Effector memory CD8-positive, alpha-beta T cell (primary cell): ENCODE results near the gene IGSF6.
"Not testable (repeated sequence)": the region's sequence is repeated elsewhere in the genome, so short reads cannot be mapped to it uniquely, and the experiment has no call there.

Experiments used
- ATAC-seq: fragments of 150-1000 bp; cut with Tn5 transposase; replicated peaks from 2 replicates; pipeline ENCODE4 v1.10.0; 2021; ENCODE audit warnings: mild to moderate bottlenecking, moderate library complexity
- DNase-seq, 3 experiments: peaks; one replicate each; pipeline ENCODE4 v3.0.0; 2021
- H3K27ac Mint-ChIP-seq, 2 donors: one replicate each; pipeline ENCODE4 v1.8.0; 2022; ENCODE audit warnings: mild to moderate bottlenecking in 2 of 2, mixed read lengths in 2 of 2, moderate library complexity in 2 of 2
- H3K27me3 Mint-ChIP-seq, 2 donors: one replicate each; pipeline ENCODE4 v1.8.0; 2022; ENCODE audit warnings: mixed read lengths in 2 of 2
- H3K36me3 Mint-ChIP-seq: one replicate; pipeline ENCODE4 v1.8.0; 2022; ENCODE audit warnings: mild to moderate bottlenecking, moderate library complexity, mixed read lengths; ENCODE audit not compliant: insufficient read depth
- H3K4me1 Mint-ChIP-seq, 2 donors: one replicate each; pipeline ENCODE4 v1.8.0; 2022; ENCODE audit warnings: low read depth in 2 of 2, mixed read lengths in 2 of 2
- H3K4me3 Mint-ChIP-seq, 2 donors: one replicate each; pipeline ENCODE4 v1.8.0; 2022; ENCODE audit warnings: mild to moderate bottlenecking in 2 of 2, mixed read lengths in 2 of 2, moderate library complexity in 2 of 2
- H3K9me3 Mint-ChIP-seq, 2 donors: one replicate each; pipeline ENCODE4 v1.8.0; 2022; ENCODE audit warnings: mixed read lengths in 2 of 2

IGSF6 gene

GRCh38 chr16:21613781-21614180 lies 38.6 kb downstream of the IGSF6 start:
- no peak overlapping the region for H3K4me3 Mint-ChIP-seq

GRCh38 chr16:21613361-21613760 lies 39.0 kb downstream of the IGSF6 start:
- Mint-ChIP-seq H3K9me3 (no peaks in the 10 kb centered on the region), H3K36me3 (peaks cover 25% of the 10 kb centered on the region), H3K27ac (no peak overlapping the region), H3K4me3 (no peak overlapping the region), H3K4me1 (peaks cover 48 to 71% of the 10 kb centered on the region in 2 donors), H3K27me3 (no peaks in the 10 kb centered on the region)
- DNase-seq (no peak), ATAC-seq (no peak)

More at GRCh38 chr16:21613781-21614180, 38.6 kb downstream of the IGSF6 start:
- Mint-ChIP-seq H3K36me3 (peaks cover 29% of the 10 kb centered on the region), H3K27me3 (no peaks in the 10 kb centered on the region), H3K9me3 (no peaks in the 10 kb centered on the region), H3K4me1 (peaks cover 44 to 67% of the 10 kb centered on the region in 2 donors), H3K27ac (no peak overlapping the region)
- no peak for DNase-seq
- ATAC-seq, result no peak

GRCh38 chr16:21611556-21612384 lies 40.6 kb downstream of the IGSF6 start:
- H3K4me1 Mint-ChIP-seq, result peaks cover 50 to 77% of the 10 kb centered on the region in 2 donors
- H3K36me3 Mint-ChIP-seq, result peaks cover 12% of the 10 kb centered on the region
- peak overlapping the region in 1 of 2 donors; percentile 6 for H3K4me3 Mint-ChIP-seq
- peak overlapping the region; percentile 22 to 68 for H3K27ac Mint-ChIP-seq
- DNase-seq (no peak), ATAC-seq (peak; percentile 32)
- no peaks in the 10 kb centered on the region for H3K27me3 Mint-ChIP-seq
- no peaks in the 10 kb centered on the region for H3K9me3 Mint-ChIP-seq

- Mint-ChIP-seq H3K4me1 (peaks cover 46 to 73% of the 10 kb centered on the region in 2 donors), H3K4me3 (no peak overlapping the region), H3K27ac (no peak overlapping the region), H3K9me3 (no peaks in the 10 kb centered on the region), H3K36me3 (peaks cover 12% of the 10 kb centered on the region), H3K27me3 (no peaks in the 10 kb centered on the region)
- ATAC-seq (no peak), DNase-seq (no peak)
Observed at GRCh38 chr16:21611198-21611555, 41.2 kb downstream of the IGSF6 start.

GRCh38 chr16:21610766-21611165 lies 41.6 kb downstream of the IGSF6 start:
- no peak for DNase-seq
- H3K36me3 Mint-ChIP-seq, result peaks cover 12% of the 10 kb centered on the region
- no peaks in the 10 kb centered on the region for H3K9me3 Mint-ChIP-seq
- peaks cover 44 to 72% of the 10 kb centered on the region in 2 donors for H3K4me1 Mint-ChIP-seq
- no peaks in the 10 kb centered on the region for H3K27me3 Mint-ChIP-seq
- H3K27ac Mint-ChIP-seq, result no peak overlapping the region
- ATAC-seq, result no peak
- no peak overlapping the region for H3K4me3 Mint-ChIP-seq

GRCh38 chr16:21610006-21610544 lies 42.3 kb downstream of the IGSF6 start:
- Mint-ChIP-seq H3K27me3 (no peaks in the 10 kb centered on the region), H3K27ac (no peak overlapping the region), H3K9me3 (no peaks in the 10 kb centered on the region), H3K4me1 (peaks cover 40 to 71% of the 10 kb centered on the region in 2 donors), H3K4me3 (peak overlapping the region in 1 of 2 donors; percentile 5), H3K36me3 (peaks cover 12% of the 10 kb centered on the region)
- no peak for ATAC-seq
- DNase-seq, result no peak

GRCh38 chr16:21608639-21609328 lies 43.6 kb downstream of the IGSF6 start:
- peaks cover 12% of the 10 kb centered on the region for H3K36me3 Mint-ChIP-seq
- peaks cover 40 to 68% of the 10 kb centered on the region in 2 donors for H3K4me1 Mint-ChIP-seq
- H3K9me3 Mint-ChIP-seq, result no peaks in the 10 kb centered on the region
- ATAC-seq (peak; percentile 91), DNase-seq (peak in 2 of 3 experiments; percentile 10 to 15)
- peak overlapping the region; percentile 81 to 83 for H3K27ac Mint-ChIP-seq
- H3K27me3 Mint-ChIP-seq, result no peaks in the 10 kb centered on the region
- H3K4me3 Mint-ChIP-seq, result peak overlapping the region; percentile 53 to 55

GRCh38 chr16:21605848-21606247 lies 46.6 kb downstream of the IGSF6 start:
- not testable (repeated sequence) for H3K36me3 Mint-ChIP-seq
- peak overlapping the region in 1 of 2 donors; percentile 74 for H3K27ac Mint-ChIP-seq
- peaks cover 40 to 73% of the 10 kb centered on the region in 2 donors for H3K4me1 Mint-ChIP-seq

GRCh38 chr16:21603928-21604327 lies 48.5 kb downstream of the IGSF6 start:
- H3K9me3 Mint-ChIP-seq, result no peaks in the 10 kb centered on the region
- no peaks in the 10 kb centered on the region for H3K27me3 Mint-ChIP-seq
- no peak overlapping the region for H3K4me3 Mint-ChIP-seq
- H3K4me1 Mint-ChIP-seq, result peaks cover 32 to 61% of the 10 kb centered on the region in 2 donors
- no peak overlapping the region for H3K27ac Mint-ChIP-seq
- DNase-seq, result no peak
- ATAC-seq, result no peak
- peaks cover 3% of the 10 kb centered on the region for H3K36me3 Mint-ChIP-seq

More at GRCh38 chr16:21605848-21606247, 46.6 kb downstream of the IGSF6 start:
- H3K4me3 Mint-ChIP-seq, ATAC-seq, DNase-seq, H3K9me3 Mint-ChIP-seq, H3K27me3 Mint-ChIP-seq: not testable (repeated sequence)

- peaks cover 29 to 55% of the 10 kb centered on the region in 2 donors for H3K4me1 Mint-ChIP-seq
- no peak overlapping the region for H3K27ac Mint-ChIP-seq
- H3K27me3 Mint-ChIP-seq, result no peaks in the 10 kb centered on the region
- ATAC-seq (no peak), DNase-seq (no peak)
- peaks cover 3% of the 10 kb centered on the region for H3K36me3 Mint-ChIP-seq
- H3K9me3 Mint-ChIP-seq, result no peaks in the 10 kb centered on the region
- H3K4me3 Mint-ChIP-seq, result no peak overlapping the region
Observed at GRCh38 chr16:21602785-21603184, 49.6 kb downstream of the IGSF6 start.

GRCh38 chr16:21600031-21600773 lies 52.2 kb downstream of the IGSF6 start:
- H3K9me3 Mint-ChIP-seq, result no peaks in the 10 kb centered on the region
- H3K4me1 Mint-ChIP-seq, result peaks cover 28 to 44% of the 10 kb centered on the region in 2 donors
- ATAC-seq (peak; percentile 19), DNase-seq (peak in 2 of 3 experiments; percentile 22 to 24)
- H3K27ac Mint-ChIP-seq, result peak overlapping the region; percentile 94 to 95
- no peaks in the 10 kb centered on the region for H3K27me3 Mint-ChIP-seq
- peaks cover 3% of the 10 kb centered on the region for H3K36me3 Mint-ChIP-seq
- peak overlapping the region; percentile 87 to 90 for H3K4me3 Mint-ChIP-seq

GRCh38 chr16:21599122-21600030 lies 53.0 kb downstream of the IGSF6 start, which contains the start of gene METTL9:
Gene METTL9, plus strand, starts transcription at chr16:21599577. Its CDS starts 157 bp downstream, at chr16:21599734.
- H3K4me3 Mint-ChIP-seq, result peak within 1 kb of the TSS; percentile 87 to 90
- DNase-seq (peak; percentile 93 to 96 (median 96)), ATAC-seq (peak; percentile 87)
- peaks cover 3% of the 10 kb centered on the region for H3K36me3 Mint-ChIP-seq
- peaks cover 27 to 42% of the 10 kb centered on the region in 2 donors for H3K4me1 Mint-ChIP-seq
- peak within 1 kb of the TSS; percentile 94 to 95 for H3K27ac Mint-ChIP-seq
- no peaks in the 10 kb centered on the region for H3K9me3 Mint-ChIP-seq
- H3K27me3 Mint-ChIP-seq, result no peaks in the 10 kb centered on the region
